ENCODE results near the gene OR12D1. TPM values are rescaled to one million over a fixed set of nuclear protein-coding genes. Genes with fewer than 3 reads are reported as not detected.
"Not testable (repeated sequence)": the region's sequence is repeated elsewhere in the genome, so short reads cannot be mapped to it uniquely, and the experiment has no call there.

Gene OR12D1
- total RNA-seq, 1 experiment from 2014 or later: not detected

DNA sequence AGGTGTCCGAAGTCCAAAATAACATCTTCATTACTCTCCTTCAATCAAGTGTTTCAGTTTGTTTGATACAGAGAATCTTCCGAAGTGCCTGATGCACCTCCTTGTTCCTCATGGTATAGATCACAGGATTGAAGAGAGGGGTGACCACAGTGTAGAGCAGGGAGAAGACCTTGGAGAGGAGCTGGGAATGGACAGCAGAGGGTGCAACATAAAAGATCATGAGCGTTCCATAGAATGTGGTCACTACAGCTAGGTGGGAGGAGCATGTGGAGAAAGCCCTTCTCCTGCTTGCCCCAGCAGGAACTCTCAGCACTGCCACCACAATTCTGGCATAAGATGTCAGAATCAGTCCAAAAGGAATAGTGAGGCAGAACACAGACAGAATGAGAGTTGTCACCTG is 11.9 kb downstream of the OR12D1 start:
- intact Hi-C loops (cut with micrococcal nuclease): no loop called here
- no peaks in the 10 kb centered on the region for H3K9me2 ChIP-seq (ENCODE audit: insufficient read depth)
- POLR2A ChIA-PET: no interaction called here
- H3K9ac ChIP-seq (ENCODE audit: low read length): no peak overlapping the region
- no peaks in the 10 kb centered on the region for H3K79me2 ChIP-seq (ENCODE audit: insufficient read depth, low read length)
- H3K4me3 ChIP-seq (replicated peaks in 1 of 2; ENCODE audit: low read depth in 1 of 2, low read length in 2 of 2): no peak overlapping the region
- CTCF ChIA-PET: no interaction called here
- ATAC-seq (no peak; the same call in 1 of the 2 replicates), DNase-seq (ENCODE audit: low read depth, low spot score) (no peak)
- no peak overlapping the region for H2AFZ ChIP-seq (ENCODE audit: low read depth, low read length, poor library complexity, severe bottlenecking)
- RAD21 ChIA-PET (ENCODE audit: low non-redundant PET in 1 of 2, low total read pairs in 2 of 2, uncharacterized antibody in 2 of 2, unreplicated experiment in 2 of 2): no interaction called here
- peaks cover 7% of the 10 kb centered on the region; the same call in 1 of the 2 replicates for H3K27me3 ChIP-seq (ENCODE audit: insufficient read depth, low read length)
- H3K4me2 ChIP-seq (ENCODE audit: low read length): no peak overlapping the region
- no peaks in the 10 kb centered on the region for H4K20me1 ChIP-seq (ENCODE audit: insufficient read depth)
- H3K27ac ChIP-seq (ENCODE audit: low read depth, low read length): no peak overlapping the region
- no TSS peak for BruUV-seq (replicated peaks)
- no peaks in the 10 kb centered on the region for H3K4me1 ChIP-seq (ENCODE audit: control insufficient read depth in 1 of 2, insufficient read depth in 2 of 2, low read length in 2 of 2)
- no peaks in the 10 kb centered on the region for H3K36me3 ChIP-seq (ENCODE audit: control insufficient read depth in 1 of 2, insufficient read depth in 2 of 2, low read length in 2 of 2)
- TF ChIP-seq, protein P1, sequence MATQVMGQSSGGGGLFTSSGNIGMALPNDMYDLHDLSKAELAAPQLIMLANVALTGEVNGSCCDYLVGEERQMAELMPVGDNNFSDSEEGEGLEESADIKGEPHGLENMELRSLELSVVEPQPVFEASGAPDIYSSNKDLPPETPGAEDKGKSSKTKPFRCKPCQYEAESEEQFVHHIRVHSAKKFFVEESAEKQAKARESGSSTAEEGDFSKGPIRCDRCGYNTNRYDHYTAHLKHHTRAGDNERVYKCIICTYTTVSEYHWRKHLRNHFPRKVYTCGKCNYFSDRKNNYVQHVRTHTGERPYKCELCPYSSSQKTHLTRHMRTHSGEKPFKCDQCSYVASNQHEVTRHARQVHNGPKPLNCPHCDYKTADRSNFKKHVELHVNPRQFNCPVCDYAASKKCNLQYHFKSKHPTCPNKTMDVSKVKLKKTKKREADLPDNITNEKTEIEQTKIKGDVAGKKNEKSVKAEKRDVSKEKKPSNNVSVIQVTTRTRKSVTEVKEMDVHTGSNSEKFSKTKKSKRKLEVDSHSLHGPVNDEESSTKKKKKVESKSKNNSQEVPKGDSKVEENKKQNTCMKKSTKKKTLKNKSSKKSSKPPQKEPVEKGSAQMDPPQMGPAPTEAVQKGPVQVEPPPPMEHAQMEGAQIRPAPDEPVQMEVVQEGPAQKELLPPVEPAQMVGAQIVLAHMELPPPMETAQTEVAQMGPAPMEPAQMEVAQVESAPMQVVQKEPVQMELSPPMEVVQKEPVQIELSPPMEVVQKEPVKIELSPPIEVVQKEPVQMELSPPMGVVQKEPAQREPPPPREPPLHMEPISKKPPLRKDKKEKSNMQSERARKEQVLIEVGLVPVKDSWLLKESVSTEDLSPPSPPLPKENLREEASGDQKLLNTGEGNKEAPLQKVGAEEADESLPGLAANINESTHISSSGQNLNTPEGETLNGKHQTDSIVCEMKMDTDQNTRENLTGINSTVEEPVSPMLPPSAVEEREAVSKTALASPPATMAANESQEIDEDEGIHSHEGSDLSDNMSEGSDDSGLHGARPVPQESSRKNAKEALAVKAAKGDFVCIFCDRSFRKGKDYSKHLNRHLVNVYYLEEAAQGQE (IDR thresholded peaks at IDR 0.05; ENCODE audit: low read depth): no peak
- peak; percentile 14; the same call in 1 of the 2 replicates for TF ChIP-seq RAD21 (IDR thresholded peaks at IDR 0.05; ENCODE audit: low read depth)
- no peaks in the 10 kb centered on the region for H3K9me3 ChIP-seq (ENCODE audit: control insufficient read depth in 1 of 2, insufficient read depth in 1 of 2, low read depth in 1 of 2, low read length in 2 of 2)

DNA sequence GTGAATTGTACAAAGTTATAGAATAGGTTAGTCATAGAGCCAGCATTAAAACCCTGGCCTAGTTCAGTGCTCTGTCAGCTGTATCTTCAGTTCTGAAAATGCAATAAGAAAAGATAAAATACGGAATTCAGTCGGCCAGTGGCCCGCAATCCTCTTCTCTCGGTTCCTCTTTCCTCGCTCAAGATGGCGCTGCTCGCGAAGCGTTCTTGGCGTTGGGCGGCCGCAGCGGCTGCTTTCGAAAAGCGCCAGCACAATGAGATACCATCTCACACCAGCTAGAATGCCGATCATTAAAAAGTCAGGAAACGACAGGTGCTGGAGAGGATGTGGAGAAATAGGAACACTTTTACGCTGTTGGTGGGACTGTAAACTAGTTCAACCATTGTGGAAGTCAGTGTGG is 22.0 kb downstream of the OR12D1 start:
- H3K27me3 ChIP-seq (ENCODE audit: insufficient read depth, low read length); BruUV-seq (replicated peaks); H3K4me1 ChIP-seq (ENCODE audit: control insufficient read depth in 1 of 2, insufficient read depth in 2 of 2, low read length in 2 of 2); ATAC-seq; H3K4me2 ChIP-seq (ENCODE audit: low read length); intact Hi-C loops (cut with micrococcal nuclease); RAD21 ChIA-PET (ENCODE audit: low non-redundant PET in 1 of 2, low total read pairs in 2 of 2, uncharacterized antibody in 2 of 2, unreplicated experiment in 2 of 2); CTCF ChIA-PET; H3K36me3 ChIP-seq (ENCODE audit: control insufficient read depth in 1 of 2, insufficient read depth in 2 of 2, low read length in 2 of 2); H3K4me3 ChIP-seq (replicated peaks in 1 of 2; ENCODE audit: low read depth in 1 of 2, low read length in 2 of 2); DNase-seq (ENCODE audit: low read depth, low spot score); H3K9me2 ChIP-seq (ENCODE audit: insufficient read depth); H3K79me2 ChIP-seq (ENCODE audit: insufficient read depth, low read length); H3K27ac ChIP-seq (ENCODE audit: low read depth, low read length); POLR2A ChIA-PET; H3K9me3 ChIP-seq (ENCODE audit: control insufficient read depth in 1 of 2, insufficient read depth in 1 of 2, low read depth in 1 of 2, low read length in 2 of 2); H3K9ac ChIP-seq (ENCODE audit: low read length); H2AFZ ChIP-seq (ENCODE audit: low read depth, low read length, poor library complexity, severe bottlenecking); H4K20me1 ChIP-seq (ENCODE audit: insufficient read depth): not testable (repeated sequence)

All from HCT116 (cell line).